ENCODE data around the gene LGALS7B. TPM values are rescaled to one million over a fixed set of nuclear protein-coding genes. Genes with fewer than 3 reads are reported as not detected.

Gene LGALS7B
- total and polyA plus RNA-seq, 10 donors: 1.1 to 167 (median 33.5) TPM; not detected in 3

Small RNA genes lying within 50 kb of the gene (small RNA-seq; reads per million reads assigned to genes)
- 0 reads per million in 4 donors for gene RNU6-140P

Other genes starting within 250 kb of the LGALS7B start
- 100 to 1,000 TPM in 4 of 7 donors, 10 to 100 TPM in 3; 58.2 to 163 (median 122) TPM for gene MAP4K1, start 171.2 kb upstream of the LGALS7B start, total RNA-seq
- gene MAP4K1, start 171.2 kb upstream of the LGALS7B start, polyA plus RNA-seq: 100 to 1,000 TPM in 2 of 3 donors, 10 to 100 TPM in 1; 81.3 to 161 (median 153) TPM
- 100 to 1,000 TPM; 232 to 538 (median 244) TPM for gene EIF3K, start 170.0 kb upstream of the LGALS7B start, total RNA-seq
- gene EIF3K, start 170.0 kb upstream of the LGALS7B start, polyA plus RNA-seq: 100 to 1,000 TPM; 276 to 365 (median 328) TPM
- gene ACTN4, start 141.6 kb upstream of the LGALS7B start, total RNA-seq: 100 to 1,000 TPM; 360 to 621 (median 487) TPM
- 100 to 1,000 TPM in 1 of 3 donors, 10 to 100 TPM in 2; 39.3 to 185 (median 51.2) TPM for gene ACTN4, start 141.6 kb upstream of the LGALS7B start, polyA plus RNA-seq
- gene CAPN12, start 44.7 kb upstream of the LGALS7B start, total RNA-seq: 10 to 100 TPM in 5 of 7 donors, 1 to 10 TPM in 2; 9.0 to 25.6 (median 12.6) TPM
- 10 to 100 TPM; 15.2 to 33.3 (median 29.1) TPM for gene CAPN12, start 44.7 kb upstream of the LGALS7B start, polyA plus RNA-seq
- gene LGALS7, start 15.7 kb upstream of the LGALS7B start, total RNA-seq: 1 to 10 TPM in 1 of 7 donors, not detected in 6; 4.4 TPM
- 1 to 10 TPM in 2 of 3 donors, under 1 TPM in 1; 0.52 to 7.4 (median 5.1) TPM for gene LGALS7, start 15.7 kb upstream of the LGALS7B start, polyA plus RNA-seq
- gene LGALS4, start 23.7 kb downstream of the LGALS7B start, total RNA-seq: 1 to 10 TPM; 1.1 to 7.5 (median 2.8) TPM
- 1 to 10 TPM; 2.9 to 9.6 (median 9.3) TPM for gene LGALS4, start 23.7 kb downstream of the LGALS7B start, polyA plus RNA-seq
- 100 to 1,000 TPM; 119 to 293 (median 191) TPM for gene ECH1, start 42.6 kb downstream of the LGALS7B start, total RNA-seq
- 100 to 1,000 TPM; 196 to 370 (median 216) TPM for gene ECH1, start 42.6 kb downstream of the LGALS7B start, polyA plus RNA-seq
- gene HNRNPL, start 60.8 kb downstream of the LGALS7B start, total RNA-seq: 100 to 1,000 TPM; 188 to 357 (median 294) TPM
- gene HNRNPL, start 60.8 kb downstream of the LGALS7B start, polyA plus RNA-seq: 100 to 1,000 TPM; 147 to 175 (median 168) TPM
- 10 to 100 TPM; 14.5 to 31.3 (median 26.5) TPM for gene RINL, start 89.1 kb downstream of the LGALS7B start, total RNA-seq
- 10 to 100 TPM; 26.6 to 42.5 (median 36.0) TPM for gene RINL, start 89.1 kb downstream of the LGALS7B start, polyA plus RNA-seq
- 10 to 100 TPM; 44.5 to 81.0 (median 61.8) TPM for gene SIRT2, start 110.4 kb downstream of the LGALS7B start, total RNA-seq
- gene SIRT2, start 110.4 kb downstream of the LGALS7B start, polyA plus RNA-seq: 10 to 100 TPM; 25.8 to 45.1 (median 30.7) TPM
- gene NFKBIB, start 110.8 kb downstream of the LGALS7B start, total RNA-seq: 10 to 100 TPM; 18.1 to 29.0 (median 21.1) TPM
- gene NFKBIB, start 110.8 kb downstream of the LGALS7B start, polyA plus RNA-seq: 10 to 100 TPM; 22.8 to 33.5 (median 23.5) TPM
- 1 to 10 TPM in 1 of 7 donors, under 1 TPM in 3, not detected in 3; 0.34 to 1.1 (median 0.57) TPM for gene CCER2, start 123.0 kb downstream of the LGALS7B start, total RNA-seq
- gene CCER2, start 123.0 kb downstream of the LGALS7B start, polyA plus RNA-seq: 1 to 10 TPM in 1 of 3 donors, under 1 TPM in 2; 0.77 to 2.9 (median 0.86) TPM
- 10 to 100 TPM; 12.5 to 37.4 (median 24.6) TPM for gene SARS2, start 141.6 kb downstream of the LGALS7B start, total RNA-seq
- 10 to 100 TPM; 25.6 to 70.3 (median 50.7) TPM for gene SARS2, start 141.6 kb downstream of the LGALS7B start, polyA plus RNA-seq
- 10 to 100 TPM; 23.2 to 32.6 (median 26.0) TPM for gene MRPS12, start 141.7 kb downstream of the LGALS7B start, total RNA-seq
- 10 to 100 TPM; 25.5 to 47.8 (median 47.1) TPM for gene MRPS12, start 141.7 kb downstream of the LGALS7B start, polyA plus RNA-seq
- gene FBXO17, start 186.5 kb downstream of the LGALS7B start, total RNA-seq: 1 to 10 TPM; 3.6 to 7.7 (median 5.0) TPM
- gene FBXO17, start 186.5 kb downstream of the LGALS7B start, polyA plus RNA-seq: 1 to 10 TPM in 2 of 3 donors, under 1 TPM in 1; 0.91 to 2.6 (median 2.2) TPM
- gene FBXO27, start 243.3 kb downstream of the LGALS7B start, total RNA-seq: 1 to 10 TPM in 5 of 7 donors, under 1 TPM in 2; 0.26 to 4.2 (median 1.9) TPM
- under 1 TPM; 0.10 to 0.99 (median 0.61) TPM for gene FBXO27, start 243.3 kb downstream of the LGALS7B start, polyA plus RNA-seq

Measured in spleen (tissue), 11 donors.